Stimulated activated CD8-positive, alpha-beta memory T cell treated with anti-CD3 and anti-CD28 coated beads, Interleukin-4, amount 100 ng/mL, for 48 hours (primary cell): ENCODE measurements around the gene RUNX2.

Experiments used
- DNase-seq: peaks from one replicate; pipeline ENCODE4 v3.0.0-alpha.2; 2020

Gene RUNX2

GRCh38 chr6:45353654-45354053 is 25.5 kb downstream of the RUNX2 start:
- DNase-seq, result no peak

GRCh38 chr6:45364466-45364865 is 36.3 kb downstream of the RUNX2 start:
- no peak for DNase-seq

DNA sequence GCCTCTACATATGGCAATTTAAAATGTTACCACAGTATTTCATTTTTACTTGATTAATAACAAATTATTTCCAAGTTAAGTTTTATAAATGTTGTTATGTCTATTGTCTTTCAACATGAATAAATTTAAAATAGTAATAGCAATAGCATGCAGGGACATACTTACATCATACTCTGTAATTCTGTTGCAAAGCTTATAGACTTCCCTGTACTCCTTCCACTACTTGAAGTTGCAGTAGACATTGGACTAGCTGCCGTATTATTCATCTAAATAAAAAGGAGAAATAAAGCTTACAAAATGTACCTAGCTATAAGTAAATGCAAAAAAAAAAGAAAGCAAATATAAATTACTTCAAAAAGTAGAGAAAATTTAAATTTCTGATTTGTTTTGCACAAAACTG is 36.9 kb downstream of the RUNX2 start:
- DNase-seq, result no peak

DNA sequence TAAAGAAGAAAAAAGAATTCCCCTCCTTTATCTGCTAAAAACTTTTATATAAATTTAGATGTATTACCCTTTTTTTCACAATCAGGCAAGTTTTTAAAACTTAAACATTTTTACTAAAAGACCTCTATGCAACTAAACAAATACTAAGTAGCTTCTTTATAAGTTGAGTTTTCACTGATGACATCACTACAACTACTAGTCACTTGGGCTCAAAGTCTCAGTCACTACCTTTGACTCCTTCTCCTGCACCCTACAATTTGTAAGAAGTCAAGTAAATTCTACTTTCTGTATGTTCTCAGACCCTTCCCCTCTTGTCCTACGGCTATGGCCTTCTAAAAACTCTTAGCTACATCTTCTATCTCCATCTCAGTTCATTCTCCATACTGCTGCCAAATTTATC is 38.4 kb downstream of the RUNX2 start:
- DNase-seq, result no peak

DNA sequence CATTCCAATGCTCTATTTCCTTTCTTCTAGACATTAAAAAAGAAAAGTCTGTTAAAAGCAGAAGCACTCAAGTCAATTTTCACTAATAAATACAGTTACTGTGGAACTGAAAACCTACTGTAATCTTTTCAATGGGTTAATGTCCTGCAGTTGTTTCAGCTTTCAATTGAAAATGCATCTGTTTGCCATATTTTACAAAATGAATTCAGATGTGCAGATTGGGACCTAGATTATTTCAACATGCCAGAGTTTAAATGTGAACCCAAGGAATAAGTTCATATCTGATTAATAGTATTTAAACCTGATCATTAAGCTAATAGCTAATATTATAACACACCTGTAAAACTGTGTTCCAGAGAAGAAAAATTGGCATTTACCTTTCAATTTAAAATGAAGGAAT is 39.9 kb downstream of the RUNX2 start:
- no peak for DNase-seq

- no peak for DNase-seq
These were observed 41.7 kb downstream of the RUNX2 start for GRCh38 chr6:45369870-45370269.

DNA sequence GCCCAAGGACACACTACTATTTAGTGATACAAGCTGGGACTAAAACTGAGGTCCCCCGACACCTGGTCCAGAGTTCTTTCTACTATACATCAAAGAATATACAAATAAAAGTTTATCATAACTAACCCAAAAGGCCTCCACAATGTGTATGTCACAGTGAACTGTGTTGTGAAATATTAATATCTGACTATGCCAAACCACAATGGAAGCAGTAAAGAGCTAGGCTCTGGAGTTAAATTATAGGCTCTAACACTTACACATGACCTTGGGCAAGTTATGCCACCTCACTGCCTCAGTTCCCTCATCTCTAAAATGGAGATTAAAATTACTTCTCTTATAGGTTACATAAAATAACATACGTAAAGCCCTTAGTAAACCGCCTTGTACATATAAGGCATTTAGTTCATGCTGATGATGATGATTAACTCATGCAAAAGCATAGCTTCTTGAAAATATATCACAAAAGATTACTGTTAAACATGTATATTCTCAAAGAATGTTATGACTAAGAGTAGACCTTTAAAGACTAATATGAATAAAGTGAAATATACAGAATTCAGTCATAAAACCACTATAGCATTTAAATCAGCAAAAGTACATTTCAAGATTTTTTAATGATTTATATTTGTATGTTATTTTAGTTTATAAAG is 43.9 kb downstream of the RUNX2 start:
- DNase-seq, result no peak

GRCh38 chr6:45375449-45375848 is 47.3 kb downstream of the RUNX2 start:
- DNase-seq, result no peak

DNA sequence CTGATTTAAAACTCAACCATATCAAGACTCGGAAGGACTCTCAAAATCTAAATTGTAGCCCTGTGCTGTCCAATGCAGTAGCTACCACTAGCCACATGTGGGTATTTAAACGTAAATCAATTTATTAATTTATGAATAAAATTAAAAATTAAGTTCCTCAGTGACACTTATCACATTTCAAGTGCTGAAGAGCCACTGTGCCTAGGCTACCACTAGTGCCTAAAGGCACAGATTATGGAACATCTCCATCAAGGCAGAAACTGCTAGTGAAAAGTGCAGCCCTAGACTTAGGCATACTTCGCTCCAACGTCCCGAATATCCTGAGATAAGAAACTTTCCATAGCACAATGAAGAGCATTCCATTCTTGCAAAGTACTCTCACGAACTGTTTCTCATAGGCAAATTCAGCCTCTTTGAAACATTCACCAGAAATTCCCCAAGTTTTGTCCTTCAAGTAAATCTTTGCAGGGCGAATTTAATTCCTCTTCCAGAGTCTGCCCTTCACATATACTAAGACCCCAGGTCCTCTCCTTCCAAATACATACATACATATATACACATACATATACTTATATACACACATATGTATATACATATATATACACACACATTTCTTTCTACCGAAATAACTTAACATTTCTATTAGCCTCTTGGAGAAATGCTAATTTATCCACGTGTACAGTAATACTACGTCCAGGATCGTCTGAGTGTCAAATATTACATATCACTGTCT is 48.3 kb downstream of the RUNX2 start:
- no peak for DNase-seq

DNA sequence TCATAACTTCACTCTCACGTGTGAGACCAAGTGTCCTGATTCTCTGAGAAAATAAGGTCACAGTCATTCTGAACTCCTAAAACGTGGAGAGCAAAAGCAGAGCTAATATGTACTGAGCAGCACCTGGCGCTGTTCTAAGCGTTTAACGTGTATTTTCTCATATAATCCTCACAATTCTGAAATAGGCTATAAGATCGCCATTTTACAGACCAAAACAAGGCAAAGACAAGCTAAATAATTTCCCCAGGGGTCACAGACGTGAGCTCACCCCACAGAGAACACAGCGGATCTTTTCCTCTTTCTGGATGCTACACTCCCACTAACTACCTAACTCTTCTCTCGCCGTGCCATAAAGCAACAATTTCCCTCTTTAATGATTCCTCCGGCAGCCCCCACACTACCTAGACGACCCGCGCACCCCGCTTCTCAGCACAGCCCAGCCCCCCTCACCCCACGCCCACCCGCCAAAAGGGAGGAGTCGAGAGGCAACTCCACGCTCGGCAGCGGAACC is 49.0 kb downstream of the RUNX2 start:
- no peak for DNase-seq

GRCh38 chr6:45377554-45378333 is 49.6 kb downstream of the RUNX2 start, which contains the start of gene SUPT3H:
TSS of gene SUPT3H (minus strand) at chr6:45377934.
- DNase-seq, result peak; percentile 95

DNA sequence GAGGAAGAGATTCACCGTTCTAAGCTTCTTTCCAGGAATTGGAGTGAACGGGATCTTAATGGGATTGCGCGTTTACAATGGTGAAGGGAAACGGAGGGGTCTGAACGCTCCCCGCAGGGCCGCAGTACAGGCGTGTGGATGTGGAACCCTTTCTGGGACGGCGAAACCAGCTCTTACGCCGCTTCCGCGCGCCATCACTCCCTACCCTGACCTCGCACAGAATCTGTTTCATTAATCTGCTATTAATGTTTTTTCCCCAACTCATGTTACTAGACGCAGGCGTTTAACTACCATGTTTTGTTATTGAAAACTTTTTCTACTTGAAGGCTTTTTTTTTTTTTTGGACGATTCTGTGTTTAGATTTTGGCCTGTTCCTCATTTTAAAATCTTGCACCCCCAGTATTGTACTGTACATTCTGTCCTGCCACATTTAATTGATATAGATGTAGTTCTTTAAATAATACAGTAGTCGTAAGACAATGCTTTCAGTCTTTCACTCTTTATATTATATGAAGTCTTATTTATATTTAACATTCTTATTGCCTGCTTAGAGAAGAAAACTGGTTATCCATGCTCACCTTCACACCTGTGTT is 50.3 kb downstream of the RUNX2 start:
- DNase-seq, result no peak

- no peak for DNase-seq
These were observed 54.3 kb downstream of the RUNX2 start for GRCh38 chr6:45382391-45382790.

DNA sequence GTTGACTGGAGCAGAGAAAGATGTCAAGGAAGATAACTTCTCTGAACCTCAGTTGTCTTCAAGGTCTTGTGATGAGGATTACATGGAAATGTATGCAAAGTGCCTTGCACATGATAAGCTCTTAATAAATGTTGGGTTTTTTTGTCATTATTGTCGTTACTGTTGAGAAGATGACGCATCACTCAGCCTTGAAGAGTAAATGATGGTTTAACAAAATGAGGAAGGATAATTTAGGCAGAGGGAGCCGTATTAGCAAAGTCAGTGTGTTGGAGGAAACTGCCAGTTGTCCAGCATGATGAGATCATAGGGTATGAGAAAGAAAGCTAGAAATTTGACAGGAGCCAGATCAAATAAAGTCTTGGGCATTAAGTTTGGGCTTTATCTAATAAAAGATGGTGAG is 58.4 kb downstream of the RUNX2 start:
- DNase-seq, result no peak

GRCh38 chr6:45387236-45387635 is 59.1 kb downstream of the RUNX2 start:
- no peak for DNase-seq

- no peak for DNase-seq
These were observed 60.2 kb downstream of the RUNX2 start for GRCh38 chr6:45388328-45388727.

DNA sequence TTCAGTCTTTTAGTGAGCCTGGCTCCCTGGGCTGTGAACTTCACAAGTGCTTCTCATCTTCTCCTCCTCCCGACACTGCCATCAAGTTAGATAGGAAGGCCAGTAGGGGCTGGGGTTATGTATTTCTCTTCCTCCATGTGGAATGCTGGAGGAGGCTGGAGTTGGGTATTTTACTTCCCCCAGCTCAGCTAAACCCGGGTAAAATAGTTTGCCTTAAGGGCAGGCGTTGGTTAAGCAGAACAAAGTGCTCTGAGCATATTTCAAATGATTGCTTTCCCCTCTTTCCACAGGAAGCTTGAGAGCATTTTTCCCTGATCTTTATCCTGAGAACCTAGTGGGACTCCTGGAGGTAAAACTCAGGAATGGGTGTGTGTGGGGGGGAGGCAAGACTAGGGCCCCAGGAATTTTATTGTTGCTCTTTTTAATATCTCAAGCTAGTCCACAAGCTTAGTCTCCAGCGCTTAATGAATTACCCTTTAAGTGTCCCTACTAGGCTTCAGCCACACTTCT is 66.5 kb downstream of the RUNX2 start:
- DNase-seq, result no peak

GRCh38 chr6:45398075-45398813 is 70.1 kb downstream of the RUNX2 start:
- DNase-seq, result no peak

DNA sequence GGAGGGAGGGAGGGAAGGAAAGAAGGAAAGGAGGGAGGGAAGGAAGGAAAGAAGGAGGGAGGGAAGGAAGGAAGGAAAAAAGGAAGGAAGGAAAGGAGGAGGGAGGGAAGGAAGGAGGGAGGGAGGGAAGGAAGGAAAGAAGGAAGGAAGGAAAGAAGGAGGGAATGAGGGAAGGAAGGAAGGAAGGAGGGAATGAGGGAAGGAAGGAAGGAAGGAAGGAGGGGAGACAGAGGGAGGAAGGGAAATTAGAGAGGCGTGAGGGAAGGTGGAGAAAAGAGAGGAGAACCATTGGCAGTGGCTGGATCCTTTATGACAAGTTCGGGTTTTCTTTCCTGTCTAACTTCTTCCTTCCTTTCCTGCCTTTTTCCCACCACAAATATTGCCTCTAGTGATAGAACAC is 71.9 kb downstream of the RUNX2 start:
- no peak for DNase-seq

GRCh38 chr6:45411959-45412358 is 83.8 kb downstream of the RUNX2 start:
- no peak for DNase-seq

- no peak for DNase-seq
These were observed 87.2 kb downstream of the RUNX2 start for GRCh38 chr6:45415315-45415714.

GRCh38 chr6:45415788-45416518 is 87.8 kb downstream of the RUNX2 start:
- no peak for DNase-seq
